WERI-Rb-1 (cell line): ENCODE results near the gene HOXB3.
A peak's percentile ranks its signal among the peaks of the same experiment; 100 is the strongest.

Source experiments
- DNase-seq: peaks from one replicate; pipeline ENCODE4 v3.0.0-alpha.2; 2020
- H3K27ac ChIP-seq: fragments of 250-450 bp; sonication (Bioruptor Pico); 2 replicates; pipeline ENCODE4 v1.5.1; 2020; ENCODE audit warnings: mild to moderate bottlenecking, moderate library complexity
- H3K27me3 ChIP-seq: fragments of 250-450 bp; sonication (Bioruptor Pico); 2 replicates; pipeline ENCODE4 v1.5.1; 2021; ENCODE audit warnings: mild to moderate bottlenecking, low read depth, moderate library complexity; ENCODE audit not compliant: insufficient read depth, severe bottlenecking
- H3K36me3 ChIP-seq: fragments of 250-450 bp; sonication (Bioruptor Pico); 2 replicates; pipeline ENCODE4 v1.5.1; 2020; ENCODE audit warnings: mild to moderate bottlenecking, moderate library complexity
- H3K4me3 ChIP-seq: 2 replicates; pipeline ENCODE4 v1.5.1; 2011; ENCODE audit warnings: low read depth, mild to moderate bottlenecking, control low read depth, low read length
- H3K9me3 ChIP-seq: fragments of 250-450 bp; sonication (Bioruptor Pico); 2 replicates; pipeline ENCODE4 v1.5.1; 2021; ENCODE audit warnings: mild to moderate bottlenecking, moderate library complexity; ENCODE audit not compliant: severe bottlenecking
- CTCF ChIP-seq: IDR thresholded peaks from 2 replicates; pipeline ENCODE4 v1.5.1; 2011; ENCODE audit warnings: low read depth, mild to moderate bottlenecking, control low read depth, inconsistent platforms, low read length

Gene HOXB3

DNA sequence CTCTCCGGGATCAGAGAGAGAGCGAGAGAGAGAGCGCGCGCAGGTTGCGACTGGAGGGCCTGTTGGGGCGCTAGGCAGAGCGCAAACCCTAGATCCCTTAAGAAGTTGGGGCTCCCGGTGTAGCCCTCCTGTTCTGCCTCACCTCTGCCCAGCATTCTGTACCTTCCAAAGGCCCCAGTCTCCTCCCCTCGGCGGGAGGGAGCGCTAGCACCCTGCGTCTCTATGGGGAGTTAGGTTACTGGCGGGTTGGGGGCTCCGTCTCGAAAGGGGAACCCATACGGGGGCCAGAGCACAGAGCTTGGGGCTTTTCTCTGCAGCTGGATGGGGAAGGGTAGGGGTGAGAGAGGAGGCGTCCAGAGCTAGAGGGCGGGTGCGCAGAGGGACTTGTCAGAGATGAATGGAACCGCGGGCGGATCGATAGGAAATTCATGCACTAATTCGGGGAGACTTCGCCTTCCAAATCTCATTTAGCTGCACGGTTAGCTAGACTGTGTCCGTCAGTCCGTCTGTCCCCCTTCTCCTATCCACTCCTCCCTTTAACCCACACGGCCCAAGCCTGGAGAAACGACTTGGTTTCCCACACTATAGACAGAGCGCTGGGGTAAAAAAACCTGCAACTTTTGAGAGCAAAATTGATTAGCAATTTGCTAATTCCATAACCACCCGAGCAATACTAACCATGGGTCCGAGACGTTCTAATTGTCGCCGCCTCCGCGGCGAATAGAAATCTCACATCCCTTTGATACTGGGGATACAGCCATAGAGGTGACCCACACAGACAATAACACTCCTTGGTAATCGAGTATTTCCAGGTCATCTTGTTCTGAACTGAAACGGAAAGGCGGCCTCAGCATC lies 11.2 kb downstream of the HOXB3 start:
- Histone ChIP-seq H3K4me3 (peak overlapping the region; percentile 44), H3K27me3 (peaks cover 93% of the 10 kb centered on the region), H3K27ac (no peak overlapping the region), H3K9me3 (peaks cover 14% of the 10 kb centered on the region), H3K36me3 (no peaks in the 10 kb centered on the region)
- no peak for TF ChIP-seq CTCF
- DNase-seq: no peak

- H3K4me3 ChIP-seq: peak within 1 kb of the TSS; percentile 44
- peaks cover 93% of the 10 kb centered on the region for H3K27me3 ChIP-seq
- peak; percentile 70 for DNase-seq
- H3K27ac ChIP-seq: no peak within 1 kb of the TSS
- peaks cover 14% of the 10 kb centered on the region for H3K9me3 ChIP-seq
- H3K36me3 ChIP-seq: no peaks in the 10 kb centered on the region
- TF ChIP-seq CTCF: no peak
Observed at GRCh38 chr17:48577946-48578615, 12.0 kb downstream of the HOXB3 start, which contains the start of gene HOXB4. TSS of gene HOXB4 (minus strand) at chr17:48578350. CDS start at chr17:48578319, 31 bp downstream.

GRCh38 chr17:48577330-48577945 lies 12.6 kb downstream of the HOXB3 start:
- Histone ChIP-seq H3K27me3 (peaks cover 93% of the 10 kb centered on the region), H3K9me3 (peaks cover 14% of the 10 kb centered on the region), H3K4me3 (peak overlapping the region; percentile 8), H3K36me3 (no peaks in the 10 kb centered on the region), H3K27ac (no peak overlapping the region)
- no peak for TF ChIP-seq CTCF
- DNase-seq: no peak

GRCh38 chr17:48576479-48577309 lies 13.3 kb downstream of the HOXB3 start:
- Histone ChIP-seq H3K27ac (no peak overlapping the region), H3K9me3 (peaks cover 9% of the 10 kb centered on the region), H3K36me3 (no peaks in the 10 kb centered on the region), H3K27me3 (peaks cover 93% of the 10 kb centered on the region), H3K4me3 (no peak overlapping the region)
- TF ChIP-seq CTCF: no peak
- DNase-seq: no peak

- no peak overlapping the region for H3K27ac ChIP-seq
- no peak overlapping the region for H3K4me3 ChIP-seq
- DNase-seq: no peak
Observed at GRCh38 chr17:48575673-48576478, 14.2 kb downstream of the HOXB3 start.

More at GRCh38 chr17:48575673-48576478, 14.2 kb downstream of the HOXB3 start:
- H3K36me3 ChIP-seq: no peaks in the 10 kb centered on the region
- peaks cover 93% of the 10 kb centered on the region for H3K27me3 ChIP-seq
- peaks cover 4% of the 10 kb centered on the region for H3K9me3 ChIP-seq
- no peak for TF ChIP-seq CTCF
